Measurements from ENCODE around the gene SEC63. TPM values are rescaled to one million over a fixed set of nuclear protein-coding genes. Genes with fewer than 3 reads are reported as not detected.
"Not testable (repeated sequence)": the region's sequence is repeated elsewhere in the genome, so short reads cannot be mapped to it uniquely, and the experiment has no call there.

The SEC63 gene, protein sequence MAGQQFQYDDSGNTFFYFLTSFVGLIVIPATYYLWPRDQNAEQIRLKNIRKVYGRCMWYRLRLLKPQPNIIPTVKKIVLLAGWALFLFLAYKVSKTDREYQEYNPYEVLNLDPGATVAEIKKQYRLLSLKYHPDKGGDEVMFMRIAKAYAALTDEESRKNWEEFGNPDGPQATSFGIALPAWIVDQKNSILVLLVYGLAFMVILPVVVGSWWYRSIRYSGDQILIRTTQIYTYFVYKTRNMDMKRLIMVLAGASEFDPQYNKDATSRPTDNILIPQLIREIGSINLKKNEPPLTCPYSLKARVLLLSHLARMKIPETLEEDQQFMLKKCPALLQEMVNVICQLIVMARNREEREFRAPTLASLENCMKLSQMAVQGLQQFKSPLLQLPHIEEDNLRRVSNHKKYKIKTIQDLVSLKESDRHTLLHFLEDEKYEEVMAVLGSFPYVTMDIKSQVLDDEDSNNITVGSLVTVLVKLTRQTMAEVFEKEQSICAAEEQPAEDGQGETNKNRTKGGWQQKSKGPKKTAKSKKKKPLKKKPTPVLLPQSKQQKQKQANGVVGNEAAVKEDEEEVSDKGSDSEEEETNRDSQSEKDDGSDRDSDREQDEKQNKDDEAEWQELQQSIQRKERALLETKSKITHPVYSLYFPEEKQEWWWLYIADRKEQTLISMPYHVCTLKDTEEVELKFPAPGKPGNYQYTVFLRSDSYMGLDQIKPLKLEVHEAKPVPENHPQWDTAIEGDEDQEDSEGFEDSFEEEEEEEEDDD
- 75.2 TPM for polyA plus RNA-seq (2012; ENCODE audit: insufficient read depth, insufficient read length, low read depth)

- H3K9me3 ChIP-seq, result no peaks in the 10 kb centered on the region
- H3K27me3 ChIP-seq, result no peaks in the 10 kb centered on the region
- no peak for TF ChIP-seq CTCF (IDR thresholded peaks at IDR 0.05; ENCODE audit: low read depth, low read length)
- peak within 1 kb of the TSS; percentile 98 for H3K4me3 ChIP-seq (ENCODE audit: low read depth, low read length)
- peak; percentile 98 for DNase-seq
- H3K4me1 ChIP-seq, result no peaks in the 10 kb centered on the region
- H3K36me3 ChIP-seq, result no peaks in the 10 kb centered on the region
Observed at GRCh38 chr6:107957909-107958688, at the start of gene SEC63. TSS of gene SEC63 (minus strand) at chr6:107958208. CDS start at chr6:107958009, 199 bp downstream.

DNA sequence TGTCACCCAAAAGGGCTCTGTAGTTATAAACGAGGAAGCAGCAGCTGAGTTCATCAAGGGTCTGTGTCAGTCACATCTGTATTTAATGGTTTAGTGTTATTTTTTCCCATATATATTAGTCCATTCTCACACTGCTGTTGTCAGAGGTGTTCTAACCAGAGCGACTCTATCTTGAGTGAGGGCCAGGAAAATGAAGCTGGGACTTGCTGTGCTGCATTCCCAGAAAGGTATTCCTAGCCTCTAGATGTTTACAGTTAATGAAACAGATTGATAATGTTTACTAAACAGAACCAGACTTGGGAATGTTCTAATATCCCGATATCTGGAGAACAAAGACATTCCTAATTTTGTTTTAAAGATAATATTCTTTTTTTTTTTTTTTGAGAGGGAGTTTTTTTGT lies 48.0 kb upstream of the SEC63 start:
- no peak for TF ChIP-seq CTCF (IDR thresholded peaks at IDR 0.05; ENCODE audit: low read depth, low read length)
- H3K36me3 ChIP-seq, result no peaks in the 10 kb centered on the region
- H3K4me3 ChIP-seq (ENCODE audit: low read depth, low read length), result no peak overlapping the region
- no peaks in the 10 kb centered on the region for H3K27me3 ChIP-seq
- DNase-seq, result no peak
- peaks cover 3% of the 10 kb centered on the region; the same call in 1 of the 2 replicates for H3K9me3 ChIP-seq
- H3K4me1 ChIP-seq, result no peaks in the 10 kb centered on the region

DNA sequence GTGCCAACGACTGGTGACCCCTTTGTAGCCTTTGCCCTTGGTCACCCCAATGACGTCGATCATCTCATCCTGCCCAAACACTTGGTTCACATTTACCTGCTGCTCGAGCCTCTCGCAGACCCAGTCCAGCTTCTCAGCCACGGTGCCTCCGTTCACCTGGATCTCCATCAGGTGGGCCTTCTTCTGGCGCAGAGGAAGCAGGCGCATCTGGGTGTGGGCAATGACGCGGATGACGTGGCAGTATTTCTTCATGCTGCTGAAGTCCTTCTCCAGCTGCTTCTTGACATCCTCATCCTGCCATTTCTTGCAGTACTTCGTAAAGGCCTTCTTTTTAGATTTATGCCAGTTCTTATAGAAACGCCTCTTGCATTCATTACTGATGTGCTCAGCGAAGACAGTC lies 46.9 kb upstream of the SEC63 start:
- peaks cover 3% of the 10 kb centered on the region; the same call in 1 of the 2 replicates for H3K9me3 ChIP-seq
- TF ChIP-seq CTCF (IDR thresholded peaks at IDR 0.05; ENCODE audit: low read depth, low read length), result no peak
- H3K4me3 ChIP-seq (ENCODE audit: low read depth, low read length), result no peak overlapping the region
- DNase-seq, result no peak
- H3K4me1 ChIP-seq, result no peaks in the 10 kb centered on the region
- no peaks in the 10 kb centered on the region for H3K27me3 ChIP-seq
- no peaks in the 10 kb centered on the region for H3K36me3 ChIP-seq

DNA sequence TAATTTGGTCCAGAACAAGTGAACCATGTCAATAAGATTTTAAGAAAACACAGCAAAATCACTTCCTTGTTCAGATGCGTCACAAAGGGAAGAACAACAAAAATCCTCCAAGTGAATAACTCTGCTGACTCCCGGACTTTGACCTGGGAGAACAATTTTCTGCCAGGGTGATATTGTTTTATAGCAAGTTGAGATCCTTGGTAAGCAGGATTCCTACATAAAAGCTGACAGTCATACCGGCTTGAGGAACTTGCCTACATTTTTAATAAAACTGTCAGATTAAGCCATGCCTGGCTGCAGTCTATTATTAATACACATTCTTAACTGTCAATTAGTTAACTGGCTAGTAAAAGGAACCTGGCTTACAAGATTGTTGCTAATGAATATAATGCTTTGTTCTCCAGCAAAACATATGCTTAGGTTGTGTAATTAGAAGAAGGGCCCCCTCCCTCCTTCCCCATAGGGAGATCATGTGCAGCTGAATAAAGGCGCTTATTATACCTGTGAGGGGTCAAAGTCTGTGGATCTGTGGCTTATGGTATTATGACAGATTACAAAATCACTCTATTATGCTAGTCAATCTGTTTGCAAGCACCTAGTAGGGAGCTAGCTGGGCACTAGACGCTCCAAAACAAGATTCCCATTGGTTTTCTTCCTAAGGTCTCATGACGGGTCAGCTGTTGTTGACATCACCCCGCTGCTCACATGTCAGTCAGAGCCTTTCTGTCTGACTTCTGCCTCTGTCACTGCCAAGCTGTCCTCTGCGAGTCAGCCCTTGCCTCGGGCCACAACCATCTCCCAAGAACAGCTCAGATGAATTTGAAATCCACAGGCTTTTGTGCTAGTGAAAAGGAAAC lies 44.6 kb upstream of the SEC63 start:
- Histone ChIP-seq H3K36me3 (no peaks in the 10 kb centered on the region), H3K27me3 (no peaks in the 10 kb centered on the region), H3K9me3 (no peaks in the 10 kb centered on the region), H3K4me1 (no peaks in the 10 kb centered on the region), H3K4me3 (ENCODE audit: low read depth, low read length) (no peak overlapping the region)
- no peak for DNase-seq
- no peak for TF ChIP-seq CTCF (IDR thresholded peaks at IDR 0.05; ENCODE audit: low read depth, low read length)

DNA sequence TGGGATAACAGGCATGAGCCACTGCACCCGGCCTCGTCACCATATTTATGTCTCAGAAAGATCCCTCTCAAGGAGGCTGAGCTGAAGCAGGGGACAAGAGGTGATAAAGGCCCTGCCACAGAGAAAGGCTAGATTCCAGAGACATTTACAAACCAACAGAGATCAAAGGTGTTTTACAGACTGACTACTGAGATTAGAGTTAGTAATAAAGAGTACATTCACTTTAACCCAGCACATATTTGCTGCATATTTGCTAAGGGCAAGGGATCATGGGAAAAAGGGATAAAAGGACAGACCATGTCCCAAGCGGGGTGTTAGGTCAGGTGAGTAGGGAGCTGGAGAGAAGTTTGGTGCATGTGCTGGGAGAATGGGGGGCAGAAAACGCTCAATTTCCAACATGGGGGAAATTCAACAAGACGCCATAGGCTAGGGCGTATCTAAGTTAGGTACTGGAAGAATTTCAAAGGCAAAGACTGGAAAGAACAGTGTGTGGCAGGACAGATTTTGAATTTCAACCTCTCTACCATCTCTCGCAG lies 43.8 kb upstream of the SEC63 start:
- DNase-seq, result no peak
- H3K4me1 ChIP-seq, result no peaks in the 10 kb centered on the region
- TF ChIP-seq CTCF (IDR thresholded peaks at IDR 0.05; ENCODE audit: low read depth, low read length), result no peak

DNA sequence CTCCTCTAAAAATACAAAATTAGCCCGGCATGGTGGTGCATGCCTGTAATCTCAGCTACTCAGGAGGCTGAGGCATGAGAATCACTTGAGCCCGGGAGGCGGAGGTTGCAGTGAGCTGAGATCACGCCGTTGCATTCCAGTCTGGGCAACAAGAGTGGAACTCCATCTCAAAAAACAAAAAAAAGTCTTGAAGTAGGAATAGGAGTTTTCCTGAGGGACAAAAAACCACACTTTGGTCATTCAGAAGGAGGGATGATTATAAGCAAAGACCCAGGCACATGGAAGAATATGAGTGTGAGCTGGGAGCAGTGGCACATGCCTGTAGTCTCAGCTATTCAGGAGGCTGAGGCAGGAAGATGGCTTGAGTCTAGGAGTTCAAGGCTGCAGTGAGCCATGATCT lies 42.3 kb upstream of the SEC63 start:
- H3K36me3 ChIP-seq; H3K4me3 ChIP-seq (ENCODE audit: low read depth, low read length); DNase-seq; H3K27me3 ChIP-seq; H3K9me3 ChIP-seq; H3K4me1 ChIP-seq: not testable (repeated sequence)

More for the DNA sequence above, 43.8 kb upstream of the SEC63 start:
- H3K27me3 ChIP-seq, result no peaks in the 10 kb centered on the region
- H3K4me3 ChIP-seq (ENCODE audit: low read depth, low read length), result no peak overlapping the region
- H3K9me3 ChIP-seq, result no peaks in the 10 kb centered on the region
- no peaks in the 10 kb centered on the region for H3K36me3 ChIP-seq

Measured in BE2C (cell line).